ENCODE results near the gene IL22RA1.

IL22RA1 gene

GRCh38 chr1:24182061-24182460, 39.1 kb upstream of the IL22RA1 start:
- no peak overlapping the region for H2BK15ac ChIP-seq (ENCODE audit: low read length)
- H3K18ac ChIP-seq (ENCODE audit: low read length), result no peak overlapping the region
- H3K36me3 ChIP-seq (replicated peaks in 1 of 2; ENCODE audit: control insufficient read depth in 2 of 2, insufficient read depth in 2 of 2, low read length in 2 of 2), result no peaks in the 10 kb centered on the region
- H3K27me3 ChIP-seq (ENCODE audit: control insufficient read depth in 3 of 3, insufficient read depth in 3 of 3, low read depth in 1 of 3, low read length in 3 of 3), result peaks cover 0 to 22% (median 15%) of the 10 kb centered on the region in 3 experiments
- no peak overlapping the region for H4K8ac ChIP-seq (ENCODE audit: low read depth, low read length)
- DNase-seq (ENCODE audit: low spot score), result no peak
- no peak overlapping the region for H2AFZ ChIP-seq (ENCODE audit: low read length)
- no peak overlapping the region for H2BK120ac ChIP-seq (ENCODE audit: low read depth, low read length)
- H3K14ac ChIP-seq (ENCODE audit: low read length), result no peak overlapping the region
- H3K9ac ChIP-seq (ENCODE audit: low read depth, low read length, poor library complexity), result no peak overlapping the region
- H4K91ac ChIP-seq (ENCODE audit: low read depth, low read length, poor library complexity), result no peak overlapping the region
- H3K79me1 ChIP-seq (ENCODE audit: low read depth, low read length), result no peaks in the 10 kb centered on the region
- no peak overlapping the region for H3K27ac ChIP-seq (replicated peaks; ENCODE audit: low read length)
- H3K4ac ChIP-seq (ENCODE audit: low read length), result no peak overlapping the region
- H3K4me3 ChIP-seq (ENCODE audit: low read length in 2 of 2), result no peak overlapping the region
- H3K4me2 ChIP-seq (ENCODE audit: insufficient read depth, low read length, poor library complexity, severe bottlenecking), result no peak overlapping the region
- no peak overlapping the region for H3K23ac ChIP-seq (ENCODE audit: low read depth, low read length, poor library complexity)
- no peak overlapping the region for H2BK12ac ChIP-seq (ENCODE audit: low read length)
- no CpG with 5 or more reads among the region's 6 CpGs for WGBS, 2 donors (ENCODE audit: extremely low coverage in 2 of 2, insufficient read length in 2 of 2, insufficient replicate concordance in 1 of 2)
- no peaks in the 10 kb centered on the region for H3K9me3 ChIP-seq (replicated peaks in 1 of 2; ENCODE audit: control insufficient read depth in 2 of 2, insufficient read depth in 1 of 2, low read depth in 1 of 2, low read length in 2 of 2)
- H2BK5ac ChIP-seq (ENCODE audit: low read length), result no peak overlapping the region
- no peak overlapping the region for H2AK5ac ChIP-seq (ENCODE audit: low read depth, low read length)
- peaks cover 0 to 1% of the 10 kb centered on the region in 2 donors for H3K4me1 ChIP-seq (ENCODE audit: control insufficient read depth in 2 of 2, insufficient read depth in 1 of 2, low read depth in 1 of 2, low read length in 2 of 2)

GRCh38 chr1:24181619-24182018, 38.7 kb upstream of the IL22RA1 start:
- Histone ChIP-seq H2BK120ac (ENCODE audit: low read depth, low read length) (no peak overlapping the region), H4K8ac (ENCODE audit: low read depth, low read length) (no peak overlapping the region), H3K4me3 (ENCODE audit: low read length in 2 of 2) (no peak overlapping the region), H3K4ac (ENCODE audit: low read length) (no peak overlapping the region), H3K27me3 (ENCODE audit: control insufficient read depth in 3 of 3, insufficient read depth in 3 of 3, low read depth in 1 of 3, low read length in 3 of 3) (peaks cover 0 to 18% (median 11%) of the 10 kb centered on the region in 3 experiments), H3K79me1 (ENCODE audit: low read depth, low read length) (no peaks in the 10 kb centered on the region), H3K18ac (ENCODE audit: low read length) (no peak overlapping the region), H3K14ac (ENCODE audit: low read length) (no peak overlapping the region), H2AFZ (ENCODE audit: low read length) (no peak overlapping the region), H2BK5ac (ENCODE audit: low read length) (no peak overlapping the region), H4K91ac (ENCODE audit: low read depth, low read length, poor library complexity) (no peak overlapping the region), H3K4me2 (ENCODE audit: insufficient read depth, low read length, poor library complexity, severe bottlenecking) (no peak overlapping the region), H3K9me3 (replicated peaks in 1 of 2; ENCODE audit: control insufficient read depth in 2 of 2, insufficient read depth in 1 of 2, low read depth in 1 of 2, low read length in 2 of 2) (no peaks in the 10 kb centered on the region), H2AK5ac (ENCODE audit: low read depth, low read length) (no peak overlapping the region), H3K36me3 (replicated peaks in 1 of 2; ENCODE audit: control insufficient read depth in 2 of 2, insufficient read depth in 2 of 2, low read length in 2 of 2) (no peaks in the 10 kb centered on the region), H3K9ac (ENCODE audit: low read depth, low read length, poor library complexity) (no peak overlapping the region), H2BK12ac (ENCODE audit: low read length) (no peak overlapping the region), H3K27ac (replicated peaks; ENCODE audit: low read length) (no peak overlapping the region), H2BK15ac (ENCODE audit: low read length) (no peak overlapping the region), H3K23ac (ENCODE audit: low read depth, low read length, poor library complexity) (no peak overlapping the region), H3K4me1 (ENCODE audit: control insufficient read depth in 2 of 2, insufficient read depth in 1 of 2, low read depth in 1 of 2, low read length in 2 of 2) (peaks cover 0 to 1% of the 10 kb centered on the region in 2 donors)
- no CpG with 5 or more reads among the region's 5 CpGs for WGBS, 2 donors (ENCODE audit: extremely low coverage in 2 of 2, insufficient read length in 2 of 2, insufficient replicate concordance in 1 of 2)
- no peak for DNase-seq (ENCODE audit: low spot score)

GRCh38 chr1:24180676-24181075, 37.7 kb upstream of the IL22RA1 start:
- Histone ChIP-seq H2BK5ac (ENCODE audit: low read length) (no peak overlapping the region), H3K18ac (ENCODE audit: low read length) (peak overlapping the region; percentile 72), H3K79me1 (ENCODE audit: low read depth, low read length) (no peaks in the 10 kb centered on the region), H3K36me3 (replicated peaks in 1 of 2; ENCODE audit: control insufficient read depth in 2 of 2, insufficient read depth in 2 of 2, low read length in 2 of 2) (no peaks in the 10 kb centered on the region), H4K91ac (ENCODE audit: low read depth, low read length, poor library complexity) (no peak overlapping the region), H2AK5ac (ENCODE audit: low read depth, low read length) (no peak overlapping the region), H3K4me3 (ENCODE audit: low read length in 2 of 2) (no peak overlapping the region), H2AFZ (ENCODE audit: low read length) (no peak overlapping the region), H3K27ac (replicated peaks; ENCODE audit: low read length) (no peak overlapping the region), H3K9me3 (replicated peaks in 1 of 2; ENCODE audit: control insufficient read depth in 2 of 2, insufficient read depth in 1 of 2, low read depth in 1 of 2, low read length in 2 of 2) (no peaks in the 10 kb centered on the region), H2BK120ac (ENCODE audit: low read depth, low read length) (no peak overlapping the region), H3K23ac (ENCODE audit: low read depth, low read length, poor library complexity) (no peak overlapping the region), H3K4ac (ENCODE audit: low read length) (no peak overlapping the region), H4K8ac (ENCODE audit: low read depth, low read length) (no peak overlapping the region), H3K14ac (ENCODE audit: low read length) (no peak overlapping the region), H2BK12ac (ENCODE audit: low read length) (no peak overlapping the region), H3K4me1 (ENCODE audit: control insufficient read depth in 2 of 2, insufficient read depth in 1 of 2, low read depth in 1 of 2, low read length in 2 of 2) (peaks cover 0 to 1% of the 10 kb centered on the region in 2 donors), H3K9ac (ENCODE audit: low read depth, low read length, poor library complexity) (no peak overlapping the region), H3K27me3 (ENCODE audit: control insufficient read depth in 3 of 3, insufficient read depth in 3 of 3, low read depth in 1 of 3, low read length in 3 of 3) (peaks cover 0 to 9% (median 3%) of the 10 kb centered on the region in 3 experiments), H3K4me2 (ENCODE audit: insufficient read depth, low read length, poor library complexity, severe bottlenecking) (no peak overlapping the region), H2BK15ac (ENCODE audit: low read length) (no peak overlapping the region)
- no CpG with 5 or more reads among the region's 6 CpGs for WGBS, 2 donors (ENCODE audit: extremely low coverage in 2 of 2, insufficient read length in 2 of 2, insufficient replicate concordance in 1 of 2)
- DNase-seq (ENCODE audit: low spot score), result no peak

GRCh38 chr1:24179251-24179840, 36.4 kb upstream of the IL22RA1 start:
- no peak overlapping the region for H3K4ac ChIP-seq (ENCODE audit: low read length)
- H3K14ac ChIP-seq (ENCODE audit: low read length), result no peak overlapping the region
- whole genome bisulfite sequencing, 2 donors (ENCODE audit: extremely low coverage in 2 of 2, insufficient read length in 2 of 2, insufficient replicate concordance in 1 of 2), result no CpG with 5 or more reads among the region's 10 CpGs
- no peak overlapping the region for H2BK15ac ChIP-seq (ENCODE audit: low read length)
- H4K91ac ChIP-seq (ENCODE audit: low read depth, low read length, poor library complexity), result no peak overlapping the region
- H3K27me3 ChIP-seq (ENCODE audit: control insufficient read depth in 3 of 3, insufficient read depth in 3 of 3, low read depth in 1 of 3, low read length in 3 of 3), result no peaks in the 10 kb centered on the region
- no peak overlapping the region for H3K27ac ChIP-seq (replicated peaks; ENCODE audit: low read length)
- H3K9me3 ChIP-seq (replicated peaks in 1 of 2; ENCODE audit: control insufficient read depth in 2 of 2, insufficient read depth in 1 of 2, low read depth in 1 of 2, low read length in 2 of 2), result no peaks in the 10 kb centered on the region
- H2BK12ac ChIP-seq (ENCODE audit: low read length), result no peak overlapping the region
- H3K9ac ChIP-seq (ENCODE audit: low read depth, low read length, poor library complexity), result no peak overlapping the region
- H3K4me1 ChIP-seq (ENCODE audit: control insufficient read depth in 2 of 2, insufficient read depth in 1 of 2, low read depth in 1 of 2, low read length in 2 of 2), result peaks cover 0 to 1% of the 10 kb centered on the region in 2 donors
- H3K36me3 ChIP-seq (replicated peaks in 1 of 2; ENCODE audit: control insufficient read depth in 2 of 2, insufficient read depth in 2 of 2, low read length in 2 of 2), result no peaks in the 10 kb centered on the region
- H3K79me1 ChIP-seq (ENCODE audit: low read depth, low read length), result no peaks in the 10 kb centered on the region
- H3K23ac ChIP-seq (ENCODE audit: low read depth, low read length, poor library complexity), result no peak overlapping the region
- H2BK5ac ChIP-seq (ENCODE audit: low read length), result no peak overlapping the region
- no peak for DNase-seq (ENCODE audit: low spot score)
- no peak overlapping the region for H3K4me2 ChIP-seq (ENCODE audit: insufficient read depth, low read length, poor library complexity, severe bottlenecking)
- H3K18ac ChIP-seq (ENCODE audit: low read length), result no peak overlapping the region
- no peak overlapping the region for H4K8ac ChIP-seq (ENCODE audit: low read depth, low read length)
- no peak overlapping the region for H2AFZ ChIP-seq (ENCODE audit: low read length)
- H2BK120ac ChIP-seq (ENCODE audit: low read depth, low read length), result no peak overlapping the region
- no peak overlapping the region for H2AK5ac ChIP-seq (ENCODE audit: low read depth, low read length)
- H3K4me3 ChIP-seq (ENCODE audit: low read length in 2 of 2), result no peak overlapping the region

All from neuronal stem cell (in vitro differentiated cells).